Neural cell (in vitro differentiated cells): ENCODE results near the gene WWTR1. TPM values are rescaled to one million over a fixed set of nuclear protein-coding genes. Genes with fewer than 3 reads are reported as not detected.

ENCODE experiments used
- H2AFZ ChIP-seq: fragments of 200-600, 300-800 bp; sonication (generic), shearing (Covaris generic); 2 replicates; pipeline ENCODE4 v1.6.0; 2014; ENCODE audit warnings: low read depth, mild to moderate bottlenecking, antibody characterized with exemption, low read length, moderate library complexity
- H3F3A ChIP-seq: fragments of 200-600 bp; shearing (Covaris generic); 2 replicates; pipeline ENCODE4 v1.6.1; 2016; ENCODE audit warnings: mild to moderate bottlenecking, moderate library complexity, mixed read lengths, antibody characterized with exemption, low read length; ENCODE audit not compliant: insufficient read depth, poor library complexity, severe bottlenecking
- H3K27ac ChIP-seq: fragments of 200-600, 300-800 bp; sonication (generic), shearing (Covaris generic); 2 replicates; pipeline ENCODE4 v1.5.1; 2014; ENCODE audit warnings: mild to moderate bottlenecking, low read length, moderate library complexity
- H3K27me3 ChIP-seq: fragments of 300-800, 200-600 bp; sonication (generic), shearing (Covaris generic); 2 replicates; pipeline ENCODE4 v1.6.0; 2014; ENCODE audit warnings: mild to moderate bottlenecking, low read depth, low read length, moderate library complexity; ENCODE audit not compliant: insufficient read depth
- H3K36me3 ChIP-seq: fragments of 300-800, 200-600 bp; sonication (generic), shearing (Covaris generic); 2 replicates; pipeline ENCODE4 v1.5.1; 2014; ENCODE audit warnings: mild to moderate bottlenecking, antibody characterized with exemption, low read length, moderate library complexity; ENCODE audit not compliant: insufficient read depth
- H3K4me2 ChIP-seq: fragments of 300-800, 200-600 bp; sonication (generic), shearing (Covaris generic); 2 replicates; pipeline ENCODE4 v1.6.0; 2014; ENCODE audit warnings: mild to moderate bottlenecking, low read length
- H3K4me3 ChIP-seq: fragments of 300-800, 200-600 bp; sonication (generic), shearing (Covaris generic); 2 replicates; pipeline ENCODE4 v1.5.1; 2014; ENCODE audit warnings: mild to moderate bottlenecking, low read length, moderate library complexity
- H3K79me2 ChIP-seq: fragments of 200-600 bp; shearing (Covaris generic); replicated peaks from 2 replicates; pipeline ENCODE4 v1.6.0; 2014; ENCODE audit warnings: mild to moderate bottlenecking, low read length, moderate library complexity; ENCODE audit not compliant: insufficient read depth
- H3K9ac ChIP-seq: fragments of 300-800, 200-600 bp; sonication (generic), shearing (Covaris generic); 2 replicates; pipeline ENCODE4 v1.6.1; 2016; ENCODE audit warnings: mild to moderate bottlenecking, low read length, mixed read lengths
- H3K9me2 ChIP-seq: fragments of 200-600 bp; shearing (Covaris generic); 2 replicates; pipeline ENCODE4 v1.6.1; 2016; ENCODE audit warnings: mild to moderate bottlenecking, low read length, mixed read lengths; ENCODE audit not compliant: insufficient read depth
- H3K9me3 ChIP-seq: fragments of 200-600, 300-800 bp; sonication (generic), shearing (Covaris generic); 2 replicates; pipeline ENCODE4 v1.6.1; 2016; ENCODE audit warnings: mild to moderate bottlenecking, mixed run types, low read length, moderate library complexity, mixed read lengths
- H4K20me1 ChIP-seq: fragments of 200-600 bp; shearing (Covaris generic); 2 replicates; pipeline ENCODE4 v1.6.1; 2016; ENCODE audit warnings: mild to moderate bottlenecking, mixed run types; ENCODE audit not compliant: insufficient read depth
- CTCF ChIP-seq: fragments of 450-650 bp; IDR thresholded peaks from 2 replicates; pipeline ENCODE4 v1.5.1; 2014; ENCODE audit warnings: antibody characterized with exemption, mild to moderate bottlenecking, moderate library complexity; ENCODE audit not compliant: poor library complexity, severe bottlenecking
- EP300 ChIP-seq: fragments of 450-650 bp; conservative IDR thresholded peaks from 2 replicates; pipeline ENCODE4 v1.6.1; 2014; ENCODE audit warnings: antibody characterized with exemption, mild to moderate bottlenecking, moderate library complexity; ENCODE audit not compliant: poor library complexity, severe bottlenecking
- EZH2 ChIP-seq: fragments of 200-600, 300-800 bp; shearing (Covaris generic), sonication (generic); IDR thresholded peaks from 2 replicates; pipeline ENCODE4 v1.6.1; 2014; ENCODE audit warnings: antibody characterized with exemption, low read length, borderline replicate concordance, mild to moderate bottlenecking; ENCODE audit not compliant: insufficient read depth, poor library complexity, severe bottlenecking
- MXI1 ChIP-seq: fragments of 450-650 bp; conservative IDR thresholded peaks from 2 replicates; pipeline ENCODE4 v1.6.1; 2014; ENCODE audit warnings: antibody characterized with exemption, mild to moderate bottlenecking; ENCODE audit not compliant: poor library complexity, severe bottlenecking
- POLR2AphosphoS5 ChIP-seq: IDR thresholded peaks from 2 replicates; pipeline ENCODE4 v1.6.1; 2012
- RAD21 ChIP-seq: fragments of 450-650 bp; conservative IDR thresholded peaks from 2 replicates; pipeline ENCODE4 v1.6.1; 2014; ENCODE audit warnings: antibody characterized with exemption, mild to moderate bottlenecking, moderate library complexity
- REST ChIP-seq: IDR thresholded peaks from 2 replicates; pipeline ENCODE4 v1.6.1; 2012; ENCODE audit warnings: borderline replicate concordance
- SMC3 ChIP-seq: fragments of 450-650 bp; conservative IDR thresholded peaks from 2 replicates; pipeline ENCODE4 v1.6.1; 2014; ENCODE audit warnings: antibody characterized with exemption, mild to moderate bottlenecking, moderate library complexity; ENCODE audit not compliant: poor library complexity
- TAF1 ChIP-seq: IDR thresholded peaks from 2 replicates; pipeline ENCODE4 v1.6.1; 2012; ENCODE audit warnings: low read depth
- polyA plus RNA-seq: library from polyadenylated mRNA; depleted of rRNA; stranded (reverse); fragments of >200 nt; gene quantifications from 2 replicates; pipeline ENCODE4 v1.2.3, GENCODE V29; 2014

The WWTR1 gene
- polyA plus RNA-seq, 1 donor from 2014 or later = 0.97 TPM

GRCh38 chr3:149609595-149609994 lies 48.2 kb downstream of the WWTR1 start:
- no peak overlapping the region for H3K4me2 ChIP-seq
- H3F3A ChIP-seq = no peaks in the 10 kb centered on the region
- H3K79me2 ChIP-seq = no peaks in the 10 kb centered on the region
- TF ChIP-seq EZH2 (no peak), EP300 (no peak), MXI1 (no peak), CTCF (no peak), TAF1 (no peak), RAD21 (no peak)
- no peaks in the 10 kb centered on the region for H3K36me3 ChIP-seq
- H3K9me2 ChIP-seq = no peaks in the 10 kb centered on the region
- H3K9me3 ChIP-seq = no peaks in the 10 kb centered on the region
- no peak overlapping the region for H3K4me3 ChIP-seq
- H3K9ac ChIP-seq = no peak overlapping the region
- no peaks in the 10 kb centered on the region for H4K20me1 ChIP-seq
- no peaks in the 10 kb centered on the region for H3K27me3 ChIP-seq
- no peak overlapping the region for H2AFZ ChIP-seq
- H3K27ac ChIP-seq = no peak overlapping the region

GRCh38 chr3:149608987-149609386 lies 48.8 kb downstream of the WWTR1 start:
- no peak overlapping the region for H3K9ac ChIP-seq
- H3K9me3 ChIP-seq = no peaks in the 10 kb centered on the region
- no peak overlapping the region for H3K4me2 ChIP-seq
- no peaks in the 10 kb centered on the region for H3F3A ChIP-seq
- H3K36me3 ChIP-seq = no peaks in the 10 kb centered on the region
- H3K79me2 ChIP-seq = no peaks in the 10 kb centered on the region
- H4K20me1 ChIP-seq = no peaks in the 10 kb centered on the region
- TF ChIP-seq SMC3 (no peak), CTCF (no peak), MXI1 (no peak), EP300 (no peak), RAD21 (no peak), TAF1 (no peak), EZH2 (no peak), POLR2AphosphoS5 (no peak), REST (no peak)
- H3K27ac ChIP-seq = no peak overlapping the region
- no peak overlapping the region for H3K4me3 ChIP-seq
- H3K27me3 ChIP-seq = no peaks in the 10 kb centered on the region
- H2AFZ ChIP-seq = no peak overlapping the region
- H3K9me2 ChIP-seq = no peaks in the 10 kb centered on the region
